Measurements from ENCODE around the gene FADS2.
A peak's percentile ranks its signal among the peaks of the same experiment; 100 is the strongest.

FADS2 gene

GRCh38 chr11:61866958-61867343, 38.9 kb downstream of the FADS2 start:
- peaks cover 6% of the 10 kb centered on the region for H3K4me1 ChIP-seq (ENCODE audit: control insufficient read depth, insufficient read depth, low read length)
- no peak overlapping the region for H3K4me3 ChIP-seq (ENCODE audit: low read depth, low read length)
- H3K9ac ChIP-seq (ENCODE audit: low read depth, low read length), result no peak overlapping the region
- peaks cover 3% of the 10 kb centered on the region for H3K27me3 ChIP-seq (ENCODE audit: control insufficient read depth, insufficient read depth, low read length)
- H3K36me3 ChIP-seq (ENCODE audit: control insufficient read depth, insufficient read depth, low read length), result peaks cover 16% of the 10 kb centered on the region
- H3K9me3 ChIP-seq (ENCODE audit: control insufficient read depth, insufficient read depth, low read length), result no peaks in the 10 kb centered on the region

DNA sequence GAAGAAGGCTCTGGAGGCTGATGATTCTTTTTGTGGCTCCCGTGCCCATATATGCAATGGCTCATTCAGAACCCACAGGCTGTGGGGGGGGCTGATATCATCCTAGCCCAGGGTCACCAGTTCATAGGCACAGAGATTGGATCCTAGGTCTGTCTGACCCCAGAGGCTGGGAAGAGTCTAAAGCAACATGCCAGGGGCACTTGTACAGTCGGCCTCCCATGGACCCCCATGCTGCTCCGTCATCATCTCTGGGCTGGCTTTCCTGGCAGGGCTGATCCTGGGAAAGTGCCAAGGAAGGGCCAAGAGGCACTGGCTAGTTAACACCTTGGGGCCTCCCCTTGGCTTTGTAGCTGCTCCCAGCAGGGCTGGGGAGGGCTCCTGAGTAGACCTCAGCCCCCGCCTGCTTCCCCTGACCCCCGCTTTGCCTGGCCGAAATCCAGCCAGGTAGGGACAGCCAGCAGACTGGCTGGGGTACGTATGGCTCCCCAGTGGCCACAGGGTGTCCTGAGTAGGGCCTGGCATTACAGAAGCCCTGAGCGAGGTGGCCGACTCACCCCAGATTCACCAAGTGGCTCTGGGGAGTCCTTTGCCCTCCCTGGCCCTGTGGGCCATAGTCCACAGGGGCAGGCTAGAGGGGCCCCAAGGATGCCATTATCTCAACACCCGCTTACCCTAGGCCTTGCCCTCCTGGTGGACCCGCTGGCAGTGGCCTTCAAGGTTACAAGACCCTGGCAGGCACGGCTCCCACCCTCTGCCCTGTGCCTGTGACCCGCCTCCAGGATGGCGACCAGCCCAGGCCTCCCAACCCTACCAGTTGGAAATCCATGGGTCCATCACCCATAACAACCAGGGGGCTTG, 40.7 kb downstream of the FADS2 start:
- Histone ChIP-seq H3K9me3 (ENCODE audit: control insufficient read depth, insufficient read depth, low read length) (no peaks in the 10 kb centered on the region), H3K4me3 (ENCODE audit: low read depth, low read length) (no peak overlapping the region), H3K36me3 (ENCODE audit: control insufficient read depth, insufficient read depth, low read length) (peaks cover 13% of the 10 kb centered on the region), H3K9ac (ENCODE audit: low read depth, low read length) (no peak overlapping the region), H3K27me3 (ENCODE audit: control insufficient read depth, insufficient read depth, low read length) (peaks cover 3% of the 10 kb centered on the region), H3K4me1 (ENCODE audit: control insufficient read depth, insufficient read depth, low read length) (peaks cover 6% of the 10 kb centered on the region)

GRCh38 chr11:61869429-61869707, 41.3 kb downstream of the FADS2 start:
- peaks cover 6% of the 10 kb centered on the region for H3K4me1 ChIP-seq (ENCODE audit: control insufficient read depth, insufficient read depth, low read length)
- H3K27me3 ChIP-seq (ENCODE audit: control insufficient read depth, insufficient read depth, low read length), result peaks cover 3% of the 10 kb centered on the region
- H3K4me3 ChIP-seq (ENCODE audit: low read depth, low read length), result no peak overlapping the region
- H3K9ac ChIP-seq (ENCODE audit: low read depth, low read length), result no peak overlapping the region
- peaks cover 13% of the 10 kb centered on the region for H3K36me3 ChIP-seq (ENCODE audit: control insufficient read depth, insufficient read depth, low read length)
- H3K9me3 ChIP-seq (ENCODE audit: control insufficient read depth, insufficient read depth, low read length), result no peaks in the 10 kb centered on the region

DNA sequence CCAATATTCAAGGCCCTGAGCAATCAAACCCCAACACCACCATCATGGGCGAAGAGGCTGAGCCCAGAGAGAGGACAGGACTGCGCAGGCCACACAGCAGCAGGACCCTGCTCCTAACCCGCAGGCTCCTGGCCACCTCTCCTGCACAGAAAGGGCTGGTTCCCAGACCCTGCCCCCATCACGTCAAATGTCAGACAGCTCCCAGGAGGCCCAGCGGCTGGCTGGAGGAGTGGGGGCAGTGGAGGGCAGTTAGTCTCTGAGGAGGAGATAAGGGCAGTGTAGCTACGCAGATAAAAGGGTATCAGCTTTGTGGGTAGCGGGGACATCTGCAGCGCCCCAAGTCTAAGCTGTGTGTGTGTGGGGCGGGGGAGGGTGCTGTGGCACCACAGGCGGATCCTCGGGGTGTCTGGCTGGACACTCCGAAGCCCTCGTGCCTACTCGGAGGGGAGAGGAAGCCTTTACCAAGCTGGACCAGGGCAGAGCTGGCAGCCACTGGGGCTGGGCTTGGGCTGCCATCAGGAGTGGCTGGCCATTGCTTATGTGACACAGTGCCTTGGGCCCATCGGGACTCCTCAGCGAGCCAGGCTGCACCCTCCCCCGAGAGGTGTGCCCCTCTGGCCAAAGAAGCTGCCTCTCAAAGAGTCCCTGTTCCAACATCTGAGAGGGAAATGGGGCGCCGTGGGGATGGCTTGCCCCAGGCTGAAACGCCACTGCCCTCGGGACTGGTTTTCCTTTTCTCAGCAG, 41.8 kb downstream of the FADS2 start:
- no peak overlapping the region for H3K4me3 ChIP-seq (ENCODE audit: low read depth, low read length)
- no peak overlapping the region for H3K9ac ChIP-seq (ENCODE audit: low read depth, low read length)
- no peaks in the 10 kb centered on the region for H3K9me3 ChIP-seq (ENCODE audit: control insufficient read depth, insufficient read depth, low read length)
- peaks cover 3% of the 10 kb centered on the region for H3K27me3 ChIP-seq (ENCODE audit: control insufficient read depth, insufficient read depth, low read length)
- H3K4me1 ChIP-seq (ENCODE audit: control insufficient read depth, insufficient read depth, low read length), result peaks cover 7% of the 10 kb centered on the region
- peaks cover 10% of the 10 kb centered on the region for H3K36me3 ChIP-seq (ENCODE audit: control insufficient read depth, insufficient read depth, low read length)

GRCh38 chr11:61870541-61871031, 42.5 kb downstream of the FADS2 start:
- H3K9ac ChIP-seq (ENCODE audit: low read depth, low read length), result no peak overlapping the region

DNA sequence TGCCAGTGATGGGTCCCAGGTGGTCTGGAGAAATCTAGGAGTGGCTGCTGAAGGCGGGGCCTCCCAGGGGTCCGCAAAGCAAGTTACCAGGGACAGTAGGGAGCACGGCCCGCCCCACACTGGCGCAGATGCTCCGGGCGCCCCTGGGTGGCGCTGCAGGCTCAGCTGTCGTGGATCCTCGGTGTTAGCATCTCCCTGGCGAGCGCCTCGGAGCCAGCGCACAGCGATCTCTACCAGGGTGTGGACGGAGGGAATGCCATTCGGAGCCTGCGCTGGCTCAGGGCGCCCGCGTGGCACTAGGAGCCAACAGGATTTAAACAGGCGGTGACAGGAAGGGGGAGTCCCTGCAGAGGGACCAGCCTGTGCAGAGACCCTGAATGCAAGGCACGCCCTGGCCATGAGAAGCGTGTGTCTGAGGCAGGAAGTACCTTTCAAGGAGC, 43.1 kb downstream of the FADS2 start:
- Histone ChIP-seq H3K4me1 (ENCODE audit: control insufficient read depth, insufficient read depth, low read length) (peaks cover 8% of the 10 kb centered on the region), H3K4me3 (ENCODE audit: low read depth, low read length) (peak overlapping the region; percentile 6)

More at GRCh38 chr11:61870541-61871031, 42.5 kb downstream of the FADS2 start:
- H3K36me3 ChIP-seq (ENCODE audit: control insufficient read depth, insufficient read depth, low read length), result peaks cover 5% of the 10 kb centered on the region
- no peak overlapping the region for H3K4me3 ChIP-seq (ENCODE audit: low read depth, low read length)
- no peaks in the 10 kb centered on the region for H3K9me3 ChIP-seq (ENCODE audit: control insufficient read depth, insufficient read depth, low read length)
- peaks cover 8% of the 10 kb centered on the region for H3K4me1 ChIP-seq (ENCODE audit: control insufficient read depth, insufficient read depth, low read length)
- peaks cover 3% of the 10 kb centered on the region for H3K27me3 ChIP-seq (ENCODE audit: control insufficient read depth, insufficient read depth, low read length)

GRCh38 chr11:61872935-61873565, 45.0 kb downstream of the FADS2 start:
- H3K4me3 ChIP-seq (ENCODE audit: low read depth, low read length), result no peak overlapping the region
- no peaks in the 10 kb centered on the region for H3K9me3 ChIP-seq (ENCODE audit: control insufficient read depth, insufficient read depth, low read length)
- H3K27me3 ChIP-seq (ENCODE audit: control insufficient read depth, insufficient read depth, low read length), result peaks cover 3% of the 10 kb centered on the region
- no peaks in the 10 kb centered on the region for H3K36me3 ChIP-seq (ENCODE audit: control insufficient read depth, insufficient read depth, low read length)
- no peak overlapping the region for H3K9ac ChIP-seq (ENCODE audit: low read depth, low read length)
- peaks cover 8% of the 10 kb centered on the region for H3K4me1 ChIP-seq (ENCODE audit: control insufficient read depth, insufficient read depth, low read length)

More for the DNA sequence above, 43.1 kb downstream of the FADS2 start:
- Histone ChIP-seq H3K9me3 (ENCODE audit: control insufficient read depth, insufficient read depth, low read length) (no peaks in the 10 kb centered on the region), H3K27me3 (ENCODE audit: control insufficient read depth, insufficient read depth, low read length) (peaks cover 3% of the 10 kb centered on the region), H3K9ac (ENCODE audit: low read depth, low read length) (no peak overlapping the region), H3K36me3 (ENCODE audit: control insufficient read depth, insufficient read depth, low read length) (peaks cover 2% of the 10 kb centered on the region)

DNA sequence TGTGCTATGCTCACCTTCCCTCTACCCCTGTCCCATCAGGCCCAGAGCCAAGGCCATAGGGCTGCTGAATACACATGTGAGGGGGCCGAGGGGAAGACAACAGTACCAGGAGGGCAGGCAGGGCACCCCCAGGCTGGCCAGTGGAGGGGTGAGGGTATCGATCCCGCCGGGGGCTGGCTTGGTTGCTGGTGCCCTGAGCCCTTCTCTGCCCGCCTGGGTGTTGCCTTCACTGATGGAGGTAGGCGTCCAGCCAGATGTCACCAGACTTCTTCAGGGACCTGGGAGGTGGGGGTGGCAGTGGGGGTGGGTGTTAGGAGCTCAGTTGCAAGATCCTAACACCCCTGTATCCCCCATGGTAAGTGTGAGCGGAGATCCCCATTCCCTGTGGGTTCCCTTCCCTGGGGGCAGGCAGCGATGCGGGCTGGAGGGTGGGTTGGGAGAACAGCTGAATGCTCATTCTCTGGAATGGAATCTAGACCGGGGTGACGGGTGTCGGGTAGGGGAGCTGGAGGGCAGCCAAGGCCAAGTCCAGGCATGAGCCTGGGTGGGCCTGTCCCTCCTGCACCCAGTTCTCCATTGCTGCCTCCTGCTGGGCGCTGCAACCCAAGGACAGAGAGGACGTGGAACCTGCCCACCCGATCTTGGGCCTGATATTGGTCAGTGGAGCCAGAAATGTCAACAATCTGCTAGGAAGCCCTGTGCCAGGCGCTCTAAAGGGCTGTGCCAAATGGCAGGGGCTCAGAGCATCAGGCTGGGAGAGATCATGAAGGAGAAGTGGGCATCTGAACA, 45.7 kb downstream of the FADS2 start:
- Histone ChIP-seq H3K9ac (ENCODE audit: low read depth, low read length) (no peak overlapping the region), H3K4me3 (ENCODE audit: low read depth, low read length) (no peak overlapping the region), H3K27me3 (ENCODE audit: control insufficient read depth, insufficient read depth, low read length) (peaks cover 3% of the 10 kb centered on the region), H3K9me3 (ENCODE audit: control insufficient read depth, insufficient read depth, low read length) (no peaks in the 10 kb centered on the region), H3K4me1 (ENCODE audit: control insufficient read depth, insufficient read depth, low read length) (peaks cover 8% of the 10 kb centered on the region), H3K36me3 (ENCODE audit: control insufficient read depth, insufficient read depth, low read length) (peaks cover 3% of the 10 kb centered on the region)

DNA sequence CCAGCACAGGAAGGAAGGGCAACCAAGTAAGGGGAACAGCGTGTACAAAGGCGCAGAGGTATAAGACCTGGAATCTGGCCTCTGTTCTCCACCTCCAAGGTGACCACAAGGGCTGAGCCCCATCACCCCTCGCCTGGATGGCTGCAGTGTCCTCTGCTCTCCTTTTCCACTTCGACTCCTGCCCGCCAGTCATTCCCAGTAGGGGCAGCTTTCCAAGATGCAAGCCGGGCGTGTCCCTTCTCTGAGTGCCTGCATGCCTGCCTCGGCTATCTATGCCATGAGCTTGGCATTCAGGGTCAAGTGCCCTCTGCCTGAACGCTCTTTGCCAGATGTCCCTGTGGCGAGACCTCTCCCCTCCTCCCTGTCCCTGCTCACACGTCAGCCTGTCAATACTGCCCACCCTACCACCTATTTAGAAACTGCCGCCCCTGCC, 46.3 kb downstream of the FADS2 start:
- no peaks in the 10 kb centered on the region for H3K9me3 ChIP-seq (ENCODE audit: control insufficient read depth, insufficient read depth, low read length)
- H3K4me3 ChIP-seq (ENCODE audit: low read depth, low read length), result no peak overlapping the region
- peaks cover 8% of the 10 kb centered on the region for H3K4me1 ChIP-seq (ENCODE audit: control insufficient read depth, insufficient read depth, low read length)
- no peak overlapping the region for H3K9ac ChIP-seq (ENCODE audit: low read depth, low read length)
- peaks cover 3% of the 10 kb centered on the region for H3K27me3 ChIP-seq (ENCODE audit: control insufficient read depth, insufficient read depth, low read length)
- peaks cover 3% of the 10 kb centered on the region for H3K36me3 ChIP-seq (ENCODE audit: control insufficient read depth, insufficient read depth, low read length)

- peaks cover 8% of the 10 kb centered on the region for H3K4me1 ChIP-seq (ENCODE audit: control insufficient read depth, insufficient read depth, low read length)
- H3K36me3 ChIP-seq (ENCODE audit: control insufficient read depth, insufficient read depth, low read length), result peaks cover 3% of the 10 kb centered on the region
- H3K9me3 ChIP-seq (ENCODE audit: control insufficient read depth, insufficient read depth, low read length), result no peaks in the 10 kb centered on the region
- H3K27me3 ChIP-seq (ENCODE audit: control insufficient read depth, insufficient read depth, low read length), result peaks cover 3% of the 10 kb centered on the region
- H3K4me3 ChIP-seq (ENCODE audit: low read depth, low read length), result no peak overlapping the region
- no peak overlapping the region for H3K9ac ChIP-seq (ENCODE audit: low read depth, low read length)
These were observed 46.8 kb downstream of the FADS2 start for GRCh38 chr11:61874853-61875252.

DNA sequence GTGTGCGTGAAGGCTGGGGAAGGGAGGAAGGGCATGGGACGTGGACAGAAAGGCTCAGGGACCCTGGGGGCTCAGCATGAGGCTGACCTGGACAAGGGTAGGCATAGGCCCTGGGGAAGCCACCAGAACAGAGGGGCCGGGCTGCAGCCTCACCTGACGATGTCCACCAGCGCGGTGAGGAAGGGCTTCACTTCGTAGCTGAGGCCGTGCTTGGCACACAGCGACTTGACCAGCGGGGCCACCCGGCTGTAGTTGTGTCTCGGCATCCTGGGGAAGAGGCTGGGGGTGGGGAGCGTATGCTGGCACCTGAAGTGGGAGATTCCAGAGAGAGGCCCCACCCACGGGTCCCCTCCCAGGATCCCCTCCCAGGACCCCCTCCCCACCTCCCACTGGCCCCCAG, 47.6 kb downstream of the FADS2 start:
- Histone ChIP-seq H3K4me1 (ENCODE audit: control insufficient read depth, insufficient read depth, low read length) (peaks cover 8% of the 10 kb centered on the region), H3K9me3 (ENCODE audit: control insufficient read depth, insufficient read depth, low read length) (no peaks in the 10 kb centered on the region), H3K27me3 (ENCODE audit: control insufficient read depth, insufficient read depth, low read length) (peaks cover 3% of the 10 kb centered on the region), H3K9ac (ENCODE audit: low read depth, low read length) (no peak overlapping the region), H3K36me3 (ENCODE audit: control insufficient read depth, insufficient read depth, low read length) (peaks cover 3% of the 10 kb centered on the region), H3K4me3 (ENCODE audit: low read depth, low read length) (no peak overlapping the region)
